HS-5 (cell line): Measurements from ENCODE around the gene THRAP3.
A peak's percentile ranks its signal among the peaks of the same experiment; 100 is the strongest.

Experiments
- DNase-seq: peaks from one replicate; pipeline ENCODE4 v3.0.0-alpha.2; 2012; ENCODE audit warnings: low read depth

The THRAP3 gene

DNA sequence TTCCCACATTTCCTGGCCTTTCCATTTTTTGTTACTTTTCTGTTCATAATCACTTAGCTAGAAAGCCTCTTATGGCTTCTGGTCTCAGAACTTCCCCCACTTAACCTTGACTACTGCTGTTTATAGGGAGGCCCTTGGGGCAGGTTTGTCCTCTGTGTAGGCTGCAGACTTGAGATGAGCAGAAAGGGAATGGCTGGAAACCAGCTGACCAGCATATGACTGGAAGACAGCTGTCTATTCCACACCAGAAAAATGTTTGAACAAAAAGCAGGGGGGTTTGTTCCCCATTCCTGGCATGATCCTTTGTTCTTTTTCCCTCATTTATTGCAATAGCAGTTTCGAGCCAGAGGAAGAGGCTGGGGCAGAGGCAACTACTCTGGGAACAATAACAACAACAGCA is 77.0 kb downstream of the THRAP3 start:
- no peak for DNase-seq

DNA sequence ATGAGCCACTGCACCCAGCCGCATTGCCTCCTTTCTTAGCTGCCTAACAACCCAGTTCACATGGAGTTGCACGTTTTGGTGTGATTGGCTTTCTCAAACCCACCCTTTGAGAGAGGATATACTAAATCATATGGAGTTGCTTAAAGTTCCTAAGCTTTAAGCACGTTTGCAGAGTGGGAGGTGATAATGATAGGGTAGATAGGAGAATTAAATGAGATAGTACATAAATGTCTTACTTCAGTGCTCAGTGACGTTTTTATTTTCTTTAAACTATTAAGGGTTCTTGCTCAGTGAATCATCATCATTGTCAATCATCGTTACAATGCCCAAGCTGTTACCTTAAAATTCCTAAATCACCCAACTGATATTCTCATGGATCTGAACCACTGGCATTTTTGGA is 79.0 kb downstream of the THRAP3 start:
- no peak for DNase-seq

DNA sequence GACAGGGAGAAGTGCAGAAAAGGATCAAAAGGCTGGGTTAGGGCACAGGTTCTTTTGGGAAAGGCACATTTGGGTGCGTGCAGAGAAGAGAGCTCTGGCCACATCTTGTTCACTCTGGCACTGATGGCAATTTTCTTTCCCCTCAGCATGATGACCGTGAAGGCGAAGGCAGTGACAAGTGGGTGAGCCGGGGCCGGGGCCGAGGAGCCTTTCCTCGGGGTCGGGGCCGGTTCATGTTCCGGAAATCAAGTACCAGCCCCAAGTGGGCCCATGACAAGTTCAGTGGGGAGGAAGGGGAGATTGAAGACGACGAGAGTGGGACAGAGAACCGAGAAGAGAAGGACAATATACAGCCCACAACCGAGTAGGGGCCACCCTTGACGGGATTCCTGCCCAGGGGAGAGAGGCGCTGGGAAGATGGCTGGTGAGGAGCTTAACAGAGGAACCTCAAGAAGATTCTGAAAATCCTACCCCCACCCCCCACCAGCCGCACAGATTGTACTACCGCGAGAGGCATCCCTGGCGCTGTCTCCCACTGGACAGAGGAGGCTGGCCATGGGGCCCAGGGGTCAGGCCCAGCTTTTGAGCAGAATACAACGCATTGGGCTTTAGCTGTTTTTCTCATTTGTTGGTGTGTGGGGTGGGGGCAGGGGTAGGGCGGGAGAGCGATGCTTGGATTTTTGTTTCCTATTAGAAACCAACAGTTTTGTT is 79.6 kb downstream of the THRAP3 start:
- no peak for DNase-seq

DNA sequence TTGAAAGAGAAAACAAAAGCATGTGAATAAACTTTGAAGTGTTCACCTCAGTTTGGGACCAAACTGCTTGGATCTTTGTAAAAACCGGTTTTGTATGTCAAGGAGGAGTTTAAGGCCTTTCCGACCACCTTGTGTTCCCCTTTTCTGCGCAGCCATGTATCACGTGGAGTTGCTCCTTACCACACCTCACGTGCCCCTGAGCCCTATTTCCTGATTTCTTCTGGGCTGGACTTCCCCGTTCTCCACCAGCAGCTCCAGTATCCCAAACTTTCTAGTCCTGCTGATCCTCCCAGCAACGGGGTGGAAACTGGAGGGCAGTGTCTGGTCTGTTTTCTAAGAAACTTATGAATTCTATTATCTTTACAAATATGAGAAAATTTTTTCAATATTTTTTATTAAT is 80.3 kb downstream of the THRAP3 start:
- DNase-seq: no peak

DNA sequence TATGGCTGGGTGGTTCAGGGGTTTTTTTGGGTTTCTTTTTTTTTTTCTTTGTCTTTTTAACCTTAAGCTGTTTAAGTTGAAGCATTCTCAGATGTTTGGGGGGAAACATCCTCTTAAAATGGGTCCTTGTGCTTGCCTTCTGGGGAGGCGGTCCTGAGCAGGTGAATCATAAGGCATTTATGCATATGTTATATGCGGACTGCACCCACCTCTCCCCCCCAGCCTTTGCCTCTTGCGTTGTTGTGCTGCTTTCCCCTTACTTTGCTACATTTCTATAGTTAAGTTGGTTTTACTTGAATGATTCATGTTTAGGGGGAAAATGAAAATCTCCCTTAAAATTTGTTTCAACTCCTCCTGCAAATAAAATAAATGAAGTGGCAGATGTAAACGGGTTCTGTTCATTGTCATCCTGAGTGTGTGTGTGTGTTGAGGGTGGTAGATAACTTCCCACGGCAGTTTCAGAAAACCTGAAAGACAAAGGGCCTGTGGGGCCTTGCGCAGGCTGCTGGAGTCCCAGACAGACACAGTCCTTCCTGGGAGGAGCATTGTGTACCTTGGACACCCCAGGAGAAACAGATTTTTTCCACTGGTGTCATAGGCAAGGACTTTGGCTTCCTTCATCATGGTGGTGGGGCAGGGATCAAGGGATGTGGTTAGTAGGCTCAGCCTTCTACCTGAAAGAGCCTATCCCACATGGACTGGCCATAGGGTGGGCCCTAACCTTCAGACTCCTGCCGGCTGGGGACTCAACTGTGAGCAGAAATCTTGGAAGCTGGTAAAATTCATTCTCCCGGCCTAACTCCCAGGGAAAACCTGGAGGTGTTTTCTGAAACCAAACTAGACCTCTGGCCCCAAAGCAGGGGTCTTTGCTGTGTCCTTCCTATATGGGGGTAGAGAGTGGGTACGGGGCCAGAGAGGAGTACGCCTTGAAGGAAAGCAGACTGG is 81.0 kb downstream of the THRAP3 start:
- DNase-seq: no peak

DNA sequence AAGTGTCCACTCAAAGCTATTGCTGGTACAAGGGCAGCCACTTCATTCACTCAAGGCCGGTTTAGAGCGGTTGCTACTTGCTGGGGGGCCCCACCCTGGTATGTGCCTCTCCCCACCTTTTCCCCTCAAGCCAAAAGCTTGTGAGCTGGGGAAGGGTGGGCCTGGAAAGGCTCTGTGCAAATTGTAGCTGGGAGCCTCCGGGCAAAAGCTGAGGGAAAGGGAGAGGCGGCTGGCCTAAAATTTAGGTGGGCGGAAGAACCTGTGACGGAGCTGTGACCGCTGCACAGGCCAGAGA is 81.6 kb downstream of the THRAP3 start:
- DNase-seq: no peak

DNA sequence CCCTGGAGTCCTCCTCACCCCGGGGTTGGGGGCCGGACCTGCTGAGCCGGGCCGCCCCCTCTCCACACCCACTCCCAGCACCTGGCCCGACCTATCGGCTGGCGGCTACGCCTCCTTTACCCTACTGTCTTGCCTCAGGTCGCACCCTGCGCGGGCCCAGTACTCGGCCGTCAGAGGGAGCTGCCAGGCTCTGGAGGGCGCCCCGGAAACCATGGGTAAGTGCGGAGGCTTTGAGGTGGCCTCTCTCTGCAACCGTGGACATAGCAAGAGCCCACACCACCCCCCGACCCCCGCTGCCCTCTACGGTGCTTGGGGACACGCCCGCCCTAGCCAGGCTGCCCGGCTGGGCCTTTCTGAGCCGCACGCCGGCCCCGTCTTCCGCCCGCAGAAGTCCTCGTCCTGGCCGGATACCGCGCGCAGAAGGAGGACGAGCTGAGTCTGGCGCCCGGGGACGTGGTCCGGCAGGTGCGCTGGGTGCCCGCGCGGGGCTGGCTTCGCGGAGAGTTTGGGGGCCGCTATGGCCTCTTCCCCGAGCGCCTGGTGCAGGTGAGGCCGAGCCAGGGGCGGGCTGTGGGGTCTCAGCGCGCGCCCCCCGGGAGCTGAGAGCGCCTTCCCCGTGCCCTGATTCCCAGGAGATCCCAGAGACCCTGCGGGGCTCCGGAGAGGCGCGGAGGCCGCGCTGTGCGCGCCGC is 82.1 kb downstream of the THRAP3 start, which contains the start of gene SH3D21:
Gene SH3D21, plus strand, starts transcription at position 159 of the 692 bp plus-strand sequence. Its CDS starts 53 bp downstream, at position 212.
- no peak for DNase-seq

DNA sequence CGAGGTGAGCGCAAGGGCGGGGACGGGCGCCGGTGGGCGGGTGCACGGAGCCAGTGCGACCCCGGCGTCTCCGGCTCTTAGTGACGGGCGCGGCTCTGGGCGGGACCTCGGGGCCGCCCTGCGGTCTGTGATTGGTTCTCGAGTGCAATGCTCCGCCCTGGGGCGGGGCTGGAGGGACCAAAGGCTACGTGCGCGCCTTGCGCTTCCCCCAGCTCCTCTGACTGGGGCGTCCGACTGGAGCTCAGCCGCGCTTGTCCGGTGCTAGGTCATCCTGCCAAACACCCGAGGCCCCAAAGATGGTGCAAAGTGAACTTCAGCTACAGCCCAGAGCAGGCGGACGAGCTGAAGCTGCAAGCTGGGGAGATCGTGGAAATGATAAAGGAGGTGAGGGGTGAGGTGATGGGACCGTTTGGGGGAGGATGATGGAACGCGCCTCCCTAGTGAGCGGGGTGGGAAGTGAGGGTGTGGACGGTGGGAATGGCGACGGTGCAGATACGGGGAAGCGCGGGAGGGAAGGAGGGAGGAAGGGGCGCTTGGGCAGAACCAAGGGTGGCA is 82.7 kb downstream of the THRAP3 start:
- DNase-seq: peak; percentile 75

DNA sequence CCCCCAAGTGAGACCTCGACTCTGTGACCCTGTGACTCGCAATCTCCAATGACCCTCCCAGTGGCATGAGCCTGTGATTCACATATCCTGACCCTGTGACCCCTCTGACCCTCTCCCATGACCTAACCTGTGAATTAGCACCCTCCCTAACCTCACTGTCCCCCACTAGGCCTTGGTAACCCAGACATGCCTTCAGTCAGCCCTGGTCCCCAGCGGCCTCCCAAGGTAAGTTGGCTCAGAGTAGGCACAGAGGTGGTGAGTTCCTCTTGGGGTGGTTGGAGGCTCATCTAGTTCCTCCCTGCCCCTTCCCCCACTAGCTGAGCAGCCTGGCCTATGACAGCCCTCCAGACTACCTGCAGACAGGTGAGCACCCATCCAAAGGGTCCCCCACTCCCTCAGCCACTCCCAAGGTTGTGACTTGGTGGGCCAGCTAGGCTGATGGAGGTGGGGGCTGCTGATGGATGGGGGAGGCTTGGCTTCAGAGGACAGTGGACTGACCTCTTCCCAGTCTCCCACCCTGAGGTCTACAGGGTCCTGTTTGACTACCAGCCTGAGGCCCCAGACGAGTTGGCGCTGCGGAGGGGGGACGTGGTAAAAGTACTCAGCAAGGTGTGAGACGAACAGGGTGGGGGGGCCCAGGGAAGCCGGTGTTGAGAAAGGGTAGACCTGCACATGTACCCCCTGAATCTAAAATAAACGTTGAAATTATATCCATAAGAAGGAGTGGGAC is 83.5 kb downstream of the THRAP3 start:
- no peak for DNase-seq

DNA sequence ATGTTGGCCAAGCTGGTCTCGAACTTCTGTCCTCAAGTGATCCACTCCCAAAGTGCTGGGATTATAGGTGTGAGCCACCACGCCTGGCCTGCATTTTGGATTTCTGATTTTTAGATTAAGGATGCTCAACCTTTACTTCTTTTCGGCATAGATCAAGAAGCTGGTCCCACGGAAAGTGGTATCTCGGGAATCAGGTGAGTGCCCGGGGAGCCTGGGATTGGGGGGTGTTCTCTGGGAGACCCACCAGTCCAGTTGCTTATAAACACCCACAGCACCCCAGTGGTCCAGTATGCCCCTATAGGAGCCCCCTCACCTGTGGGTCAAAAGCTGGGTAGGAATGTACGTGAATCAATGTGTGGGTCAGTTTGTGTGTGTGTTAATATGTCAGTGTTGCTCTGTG is 85.2 kb downstream of the THRAP3 start:
- DNase-seq: no peak

DNA sequence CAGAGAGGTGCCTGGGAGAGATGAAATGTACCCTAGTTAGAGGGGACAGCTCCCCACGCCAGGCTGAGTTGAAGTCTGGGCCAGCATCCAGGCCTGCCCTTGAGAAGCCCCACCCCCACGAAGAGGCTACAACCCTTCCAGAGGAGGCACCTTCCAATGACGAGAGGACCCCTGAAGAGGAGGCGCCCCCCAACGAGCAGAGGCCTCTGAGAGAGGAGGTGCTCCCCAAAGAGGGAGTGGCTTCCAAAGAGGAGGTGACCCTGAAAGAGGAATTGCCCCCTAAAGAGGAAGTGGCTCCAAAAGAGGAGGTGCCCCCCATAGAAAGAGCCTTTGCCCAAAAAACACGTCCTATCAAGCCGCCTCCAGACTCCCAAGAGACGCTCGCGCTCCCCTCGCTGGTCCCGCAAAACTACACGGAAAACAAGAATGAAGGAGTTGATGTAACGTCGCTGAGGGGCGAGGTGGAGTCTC is 96.1 kb downstream of the THRAP3 start:
- no peak for DNase-seq

DNA sequence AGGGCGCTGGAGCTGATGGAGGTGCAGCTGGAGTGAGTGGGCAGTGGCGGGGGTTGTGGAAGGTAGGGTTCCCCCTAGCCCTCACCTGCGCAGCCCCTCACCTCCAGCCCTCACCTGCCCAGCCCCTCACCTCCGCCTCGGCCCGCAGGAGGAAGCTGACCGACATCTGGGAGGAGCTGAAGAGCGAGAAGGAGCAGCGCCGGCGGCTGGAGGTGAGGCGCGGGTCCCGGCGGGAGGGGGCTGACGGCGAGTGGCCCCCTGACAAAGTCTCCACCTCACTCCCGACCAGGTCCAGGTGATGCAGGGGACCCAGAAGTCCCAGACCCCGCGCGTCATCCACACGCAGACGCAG is 96.5 kb downstream of the THRAP3 start:
- DNase-seq: no peak

DNA sequence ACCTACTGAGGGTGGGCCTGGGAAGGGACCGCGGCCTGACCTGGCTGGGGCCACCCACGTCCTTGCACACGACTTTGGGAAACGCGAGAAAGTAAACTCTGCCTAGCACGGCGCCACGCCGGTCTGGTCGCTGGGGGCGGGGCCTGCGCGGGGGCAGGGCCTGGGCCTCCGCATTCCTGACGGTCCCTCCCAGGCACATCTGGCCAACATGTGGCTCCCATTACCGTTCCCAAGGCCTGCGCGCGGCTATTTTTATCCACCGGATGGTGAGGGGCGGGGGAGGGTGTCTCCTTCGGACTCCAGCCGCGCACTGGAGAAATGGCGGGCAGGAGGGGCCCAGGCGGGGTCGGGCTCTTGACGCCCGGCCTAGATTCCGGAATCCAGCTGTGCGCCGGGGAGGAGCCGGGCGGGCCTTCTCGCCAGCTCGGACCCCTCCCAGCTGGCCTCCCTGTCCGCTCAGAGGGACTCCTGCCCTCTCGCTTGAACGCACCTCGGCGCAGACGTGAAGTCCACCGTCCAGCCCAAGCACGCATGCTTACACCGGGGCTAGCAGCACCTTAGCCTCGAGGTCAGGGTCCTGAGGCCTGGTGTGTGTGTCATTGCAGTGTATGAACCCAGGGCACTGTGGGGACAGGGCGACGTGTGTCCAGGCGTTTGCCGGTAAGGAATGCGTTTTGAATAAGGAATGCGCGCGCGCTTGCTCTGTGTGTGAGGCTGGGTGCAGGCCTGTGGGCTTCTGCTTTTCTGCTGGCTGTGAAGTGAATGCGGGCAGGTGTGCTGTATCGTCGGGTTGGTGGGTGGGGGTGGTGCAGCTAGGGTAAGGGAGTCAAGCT is 97.1 kb downstream of the THRAP3 start:
- DNase-seq: peak; percentile 49

DNA sequence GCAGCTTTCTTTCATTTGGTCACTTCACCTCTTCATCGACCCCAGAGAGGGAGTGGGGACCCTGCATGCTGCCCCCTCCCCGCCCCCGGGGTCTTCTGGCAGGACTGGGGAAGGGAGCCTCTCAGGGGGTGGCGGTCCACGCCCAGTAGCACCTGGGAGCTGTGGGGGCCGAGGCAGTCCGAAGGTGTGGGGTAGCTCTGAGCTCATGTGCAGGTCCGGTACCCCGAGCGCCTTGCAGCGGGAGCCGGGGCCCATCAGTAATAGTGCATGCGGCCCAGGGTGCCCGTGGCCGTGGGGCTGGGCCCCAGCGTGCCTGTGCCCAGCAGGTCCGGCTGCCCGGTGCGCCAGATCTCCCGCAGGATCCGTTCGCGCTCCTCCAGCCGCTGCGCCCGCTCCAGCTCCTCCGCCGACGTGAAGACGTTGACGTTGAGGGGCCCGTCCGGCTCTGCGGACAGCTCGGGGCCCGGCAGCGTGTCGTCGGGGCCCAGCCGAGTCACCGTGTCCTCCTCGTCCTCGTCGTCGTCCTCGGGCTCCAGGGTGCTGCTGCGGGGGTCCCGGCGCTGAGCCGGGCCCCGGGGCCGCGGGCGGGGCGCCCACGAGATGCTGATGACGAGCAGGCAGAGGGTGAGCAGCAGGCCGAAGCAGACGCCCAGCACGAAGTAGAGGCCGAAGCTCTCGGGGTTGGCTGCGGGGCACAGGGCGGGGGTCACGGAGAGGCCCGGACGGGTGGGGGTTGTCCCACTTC is 98.0 kb downstream of the THRAP3 start:
- DNase-seq: no peak

DNA sequence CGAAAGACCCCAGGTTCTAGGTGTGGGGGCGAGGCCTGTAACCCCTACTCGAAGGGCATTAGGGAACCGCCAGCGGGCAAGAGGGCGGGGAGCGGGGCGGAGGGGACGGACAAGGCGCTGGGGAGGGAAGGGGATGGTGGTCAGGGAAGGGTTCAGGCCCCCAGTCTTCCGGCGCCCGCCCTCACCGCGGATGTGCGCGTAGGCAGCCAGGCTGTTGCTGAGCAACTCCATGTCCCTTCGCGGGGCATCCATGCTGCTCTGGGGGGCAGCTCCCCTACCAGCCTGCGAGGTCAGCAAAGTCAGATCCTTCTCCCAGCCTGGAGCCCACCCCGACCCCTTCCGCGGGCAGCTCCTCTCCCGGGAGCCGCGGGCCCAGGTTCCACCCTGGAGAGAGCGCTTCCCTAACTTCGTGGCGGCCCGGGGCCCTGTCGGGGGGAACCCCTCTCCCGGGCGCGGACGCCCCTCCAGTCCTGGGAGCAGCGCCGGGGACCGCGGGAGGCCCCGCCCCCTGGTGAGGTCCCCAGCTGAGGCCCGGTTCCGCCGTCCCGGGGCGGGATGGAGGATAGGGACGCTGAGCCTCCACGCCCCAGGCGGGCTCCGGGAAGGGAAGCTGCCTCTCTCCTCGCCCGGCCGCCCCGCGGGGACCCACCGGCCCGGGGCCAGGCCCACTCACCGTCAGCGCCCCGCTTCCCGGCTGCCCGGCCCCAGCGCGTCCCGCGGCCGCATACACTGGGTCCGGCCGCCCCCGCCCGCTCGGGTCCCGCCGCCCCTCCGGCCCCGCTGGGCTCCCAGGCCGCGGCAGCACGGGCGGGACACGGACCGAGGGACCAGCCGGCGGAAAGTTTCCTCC is 98.8 kb downstream of the THRAP3 start:
- DNase-seq: no peak

DNA sequence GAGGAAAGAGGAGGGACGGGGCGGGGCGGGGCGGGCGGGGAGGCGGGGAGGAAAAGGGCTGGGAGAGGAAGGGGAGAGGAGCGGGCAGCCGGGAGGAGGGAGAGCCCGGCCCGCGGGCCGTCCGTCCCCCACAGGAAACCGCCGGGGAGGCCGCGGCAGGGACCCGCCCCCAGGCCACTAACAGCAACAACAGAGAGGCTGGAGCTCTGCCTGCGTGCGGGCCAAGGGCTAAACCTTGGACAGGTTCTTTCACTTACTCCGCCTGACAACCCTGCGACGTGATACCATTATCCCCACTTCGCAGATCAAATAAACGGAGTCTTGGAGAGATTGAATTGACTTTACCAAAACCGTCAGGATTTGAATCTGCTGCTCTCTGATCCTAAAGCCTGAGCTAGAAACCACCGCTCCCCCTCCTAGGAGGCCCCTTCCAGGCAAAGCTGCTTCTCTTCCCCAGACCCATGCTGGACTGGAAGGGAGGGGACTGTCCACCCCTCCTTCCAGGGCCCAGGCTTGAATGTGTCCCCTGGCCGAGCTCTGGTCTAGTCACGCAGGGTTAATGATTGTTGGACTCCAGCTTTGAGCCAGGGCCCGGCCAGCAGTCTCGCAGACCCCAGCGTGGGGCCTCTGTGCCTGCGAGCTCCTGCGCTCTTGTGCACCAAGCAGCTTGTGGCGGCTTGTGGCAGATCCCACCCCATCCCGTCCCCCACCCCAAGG is 99.6 kb downstream of the THRAP3 start, which contains the start of gene EVA1B:
Gene EVA1B, minus strand, starts transcription at position 10 of the 717 bp plus-strand sequence. CDS start 608 bp downstream, outside the sequence.
- no peak for DNase-seq

DNA sequence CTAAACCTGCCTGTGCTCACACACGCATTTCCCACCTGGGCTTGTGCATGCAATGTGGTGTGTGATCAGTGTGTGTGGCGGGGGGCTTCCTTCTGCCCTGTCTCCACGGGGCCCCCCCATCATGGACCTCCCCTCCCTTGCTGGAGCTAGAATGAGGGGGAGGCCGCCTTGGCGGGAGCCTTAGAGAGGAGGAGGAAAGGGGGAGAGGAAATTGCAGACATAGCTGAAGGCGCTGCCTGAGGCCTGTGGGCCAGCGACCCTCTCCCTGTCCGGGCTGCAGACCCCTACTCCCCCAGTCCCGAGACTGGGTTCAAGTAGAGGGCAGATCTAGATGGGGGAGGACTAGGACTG is 100.1 kb downstream of the THRAP3 start:
- no peak for DNase-seq

DNA sequence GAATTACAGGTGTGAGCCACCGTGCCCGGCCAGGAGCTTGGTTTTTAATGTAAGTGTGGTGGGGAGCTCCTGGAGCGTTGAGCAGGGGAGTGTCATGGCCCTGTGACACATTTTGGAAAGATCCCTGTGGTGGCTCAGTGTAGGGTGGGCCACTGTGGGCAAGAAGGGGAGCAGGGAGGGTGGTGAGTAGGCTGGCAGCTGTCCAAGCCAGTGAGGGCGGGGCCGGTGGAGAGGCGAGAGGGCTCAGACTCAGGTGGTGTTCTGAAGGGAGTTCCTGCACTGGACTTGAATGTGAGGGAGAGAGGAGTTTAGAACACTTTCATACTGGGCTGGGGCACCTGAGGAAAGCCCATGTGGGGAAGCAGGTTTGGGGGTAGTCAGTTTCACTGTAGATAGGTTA is 102.3 kb downstream of the THRAP3 start:
- DNase-seq: no peak
